Trophoblast cell (in vitro differentiated cells and primary cell): ENCODE data around the gene PCNX1.

Experiments used
- DNase-seq, 2 donors: peaks; one replicate each; pipeline ENCODE4 v3.0.0-alpha.2; 2016
- H2AFZ ChIP-seq: 2 replicates; pipeline ENCODE4 v1.6.1; 2013; ENCODE audit warnings: low read length, moderate library complexity, mild to moderate bottlenecking; ENCODE audit not compliant: insufficient read depth, poor library complexity
- H2AK5ac ChIP-seq: 2 replicates; pipeline ENCODE4 v1.6.1; 2013; ENCODE audit warnings: mild to moderate bottlenecking, low read length
- H2BK120ac ChIP-seq: 2 replicates; pipeline ENCODE4 v1.6.1; 2013; ENCODE audit warnings: low read length, mild to moderate bottlenecking, moderate library complexity; ENCODE audit not compliant: insufficient read depth, poor library complexity
- H2BK12ac ChIP-seq: 2 replicates; pipeline ENCODE4 v1.6.1; 2013; ENCODE audit warnings: mild to moderate bottlenecking, low read length, moderate library complexity
- H2BK5ac ChIP-seq: 2 replicates; pipeline ENCODE4 v1.6.1; 2013; ENCODE audit warnings: low read length, low read depth, moderate library complexity, mild to moderate bottlenecking; ENCODE audit not compliant: poor library complexity
- H3K14ac ChIP-seq: 2 replicates; pipeline ENCODE4 v1.6.1; 2013; ENCODE audit warnings: mild to moderate bottlenecking, low read length
- H3K18ac ChIP-seq: 2 replicates; pipeline ENCODE4 v1.6.1; 2013; ENCODE audit warnings: mild to moderate bottlenecking, low read length
- H3K23ac ChIP-seq: 2 replicates; pipeline ENCODE4 v1.6.1; 2013; ENCODE audit warnings: low read length
- H3K27ac ChIP-seq: 2 replicates; pipeline ENCODE4 v1.5.1; 2013; ENCODE audit warnings: low read depth, mild to moderate bottlenecking, inconsistent platforms, low read length, moderate library complexity
- H3K27me3 ChIP-seq: 2 replicates; pipeline ENCODE4 v1.6.1; 2013; ENCODE audit warnings: inconsistent platforms, mild to moderate bottlenecking, low read length, moderate library complexity; ENCODE audit not compliant: insufficient read depth
- H3K36me3 ChIP-seq, 2 experiments: 1 replicate in 1 of 2; 2 replicates in 1 of 2; pipeline ENCODE4 v1.6.1; 2013; ENCODE audit warnings: low read length in 2 of 2, mild to moderate bottlenecking in 2 of 2, moderate library complexity in 1 of 2; ENCODE audit not compliant: insufficient read depth in 2 of 2, control insufficient read depth in 1 of 2
- H3K4ac ChIP-seq: 2 replicates; pipeline ENCODE4 v1.6.1; 2013; ENCODE audit warnings: low read depth, mild to moderate bottlenecking, low read length, moderate library complexity
- H3K4me1 ChIP-seq, 2 experiments: 1 replicate in 1 of 2; 2 replicates in 1 of 2; pipeline ENCODE4 v1.6.1; 2013; ENCODE audit warnings: low read length in 2 of 2, mild to moderate bottlenecking in 2 of 2, moderate library complexity in 1 of 2; ENCODE audit not compliant: insufficient read depth in 2 of 2, control insufficient read depth in 1 of 2
- H3K4me2 ChIP-seq: 2 replicates; pipeline ENCODE4 v1.6.1; 2013; ENCODE audit warnings: inconsistent platforms, mild to moderate bottlenecking, low read length, moderate library complexity
- H3K4me3 ChIP-seq: 2 replicates; pipeline ENCODE4 v1.5.1; 2013; ENCODE audit warnings: mild to moderate bottlenecking, low read depth, low read length, inconsistent platforms
- H3K79me1 ChIP-seq: one replicate; pipeline ENCODE4 v1.6.1; 2013; ENCODE audit warnings: low read length
- H3K79me2 ChIP-seq: 2 replicates; pipeline ENCODE4 v1.6.1; 2013; ENCODE audit warnings: low read length, mild to moderate bottlenecking; ENCODE audit not compliant: control insufficient read depth, insufficient read depth, poor library complexity
- H3K9ac ChIP-seq: 2 replicates; pipeline ENCODE4 v1.6.1; 2013; ENCODE audit warnings: mild to moderate bottlenecking, low read length
- H3K9me3 ChIP-seq: 2 replicates; pipeline ENCODE4 v1.6.1; 2013; ENCODE audit warnings: low read depth, mild to moderate bottlenecking, control low read depth, inconsistent platforms, low read length; ENCODE audit not compliant: insufficient read depth
- H4K12ac ChIP-seq: 2 replicates; pipeline ENCODE4 v1.6.1; 2013; ENCODE audit warnings: low read depth, mild to moderate bottlenecking, low read length, moderate library complexity
- H4K8ac ChIP-seq: 2 replicates; pipeline ENCODE4 v1.6.1; 2013; ENCODE audit warnings: low read depth, mild to moderate bottlenecking, low read length, moderate library complexity
- H4K91ac ChIP-seq: one replicate; pipeline ENCODE4 v1.6.1; 2013; ENCODE audit warnings: low read depth, mild to moderate bottlenecking, low read length, moderate library complexity
- WGBS: extraction: QIAGEN DNeasy Blood & Tissue Kit; methylation state at CpG from one replicate; pipeline ENCODE4 v1.1.7; 2013; ENCODE audit warnings: missing lambda C conversion rate; ENCODE audit not compliant: insufficient read length, insufficient coverage; ENCODE audit errors: extremely low coverage; 5-methylcytosine and 5-hydroxymethylcytosine counted together

Gene PCNX1

GRCh38 chr14:70871001-70871400 lies 36.3 kb upstream of the PCNX1 start:
- Histone ChIP-seq H3K9me3 (peaks cover 5% of the 10 kb centered on the region), H4K91ac (no peak overlapping the region), H3K4me1 (peaks cover 11% of the 10 kb centered on the region in 2 experiments), H3K23ac (no peak overlapping the region), H3K79me1 (peaks cover 13% of the 10 kb centered on the region), H3K9ac (no peak overlapping the region), H2AK5ac (no peak overlapping the region), H2AFZ (no peak overlapping the region), H2BK120ac (no peak overlapping the region), H4K12ac (no peak overlapping the region), H3K14ac (no peak overlapping the region), H3K27me3 (no peaks in the 10 kb centered on the region), H3K79me2 (peaks cover 2% of the 10 kb centered on the region), H2BK12ac (no peak overlapping the region), H4K8ac (no peak overlapping the region), H3K27ac (no peak overlapping the region), H3K4ac (no peak overlapping the region), H3K36me3 (no peaks in the 10 kb centered on the region), H2BK5ac (no peak overlapping the region), H3K4me2 (no peak overlapping the region), H3K4me3 (no peak overlapping the region), H3K18ac (no peak overlapping the region)
- WGBS = no CpG with 5 or more reads among the region's 1 CpG
- DNase-seq = peak; percentile 47 to 84

- Histone ChIP-seq H3K18ac (peak overlapping the region; percentile 67), H3K27me3 (no peaks in the 10 kb centered on the region)
- no CpG with 5 or more reads among the region's 10 CpGs for WGBS
Observed at GRCh38 chr14:70871863-70872677, 35.2 kb upstream of the PCNX1 start.

GRCh38 chr14:70872678-70873020 lies 34.6 kb upstream of the PCNX1 start:
- Histone ChIP-seq H4K8ac (peak overlapping the region; percentile 66), H2BK120ac (peak overlapping the region; percentile 91), H3K4me1 (peaks cover 13 to 14% of the 10 kb centered on the region in 2 experiments), H3K36me3 (no peaks in the 10 kb centered on the region), H4K12ac (no peak overlapping the region), H3K4me3 (no peak overlapping the region), H3K79me2 (peaks cover 2% of the 10 kb centered on the region), H3K14ac (no peak overlapping the region), H3K4ac (no peak overlapping the region), H4K91ac (peak overlapping the region; percentile 83), H2BK5ac (peak overlapping the region; percentile 83), H3K27ac (peak overlapping the region; percentile 1), H3K79me1 (peaks cover 18% of the 10 kb centered on the region), H3K23ac (no peak overlapping the region), H3K9ac (no peak overlapping the region), H3K9me3 (peaks cover 5% of the 10 kb centered on the region), H3K18ac (no peak overlapping the region), H2AFZ (no peak overlapping the region), H3K4me2 (no peak overlapping the region), H2BK12ac (peak overlapping the region; percentile 25), H2AK5ac (no peak overlapping the region), H3K27me3 (no peaks in the 10 kb centered on the region)
- DNase-seq = peak; percentile 55 to 97
- no CpG with 5 or more reads among the region's 1 CpG for WGBS

More at GRCh38 chr14:70871863-70872677, 35.2 kb upstream of the PCNX1 start:
- Histone ChIP-seq H3K27ac (peak overlapping the region; percentile 7), H2AK5ac (peak overlapping the region; percentile 96), H3K9me3 (peaks cover 5% of the 10 kb centered on the region), H4K8ac (peak overlapping the region; percentile 66), H4K91ac (peak overlapping the region; percentile 83), H4K12ac (peak overlapping the region; percentile 56), H2AFZ (no peak overlapping the region), H3K79me1 (peaks cover 18% of the 10 kb centered on the region), H3K4me1 (peaks cover 13 to 14% of the 10 kb centered on the region in 2 experiments), H3K36me3 (no peaks in the 10 kb centered on the region), H2BK12ac (peak overlapping the region; percentile 95), H3K14ac (peak overlapping the region; percentile 72), H3K9ac (no peak overlapping the region), H3K79me2 (peaks cover 2% of the 10 kb centered on the region), H3K4ac (peak overlapping the region; percentile 29), H3K23ac (no peak overlapping the region), H2BK5ac (peak overlapping the region; percentile 83), H3K4me2 (no peak overlapping the region), H2BK120ac (peak overlapping the region; percentile 91), H3K4me3 (no peak overlapping the region)
- DNase-seq = no peak

GRCh38 chr14:70873627-70874026 lies 33.6 kb upstream of the PCNX1 start:
- Histone ChIP-seq H4K12ac (no peak overlapping the region), H3K14ac (peak overlapping the region; percentile 47), H3K9ac (no peak overlapping the region), H3K36me3 (no peaks in the 10 kb centered on the region), H3K27ac (no peak overlapping the region), H3K9me3 (peaks cover 5% of the 10 kb centered on the region), H2BK12ac (peak overlapping the region; percentile 53), H2BK5ac (peak overlapping the region; percentile 51), H2AFZ (peak overlapping the region; percentile 1), H2AK5ac (peak overlapping the region; percentile 64), H3K4me3 (no peak overlapping the region), H3K4me1 (peaks cover 13 to 14% of the 10 kb centered on the region in 2 experiments), H3K27me3 (no peaks in the 10 kb centered on the region), H3K18ac (peak overlapping the region; percentile 44), H3K23ac (no peak overlapping the region), H3K4ac (no peak overlapping the region), H4K91ac (peak overlapping the region; percentile 85), H4K8ac (no peak overlapping the region), H3K79me1 (peaks cover 18% of the 10 kb centered on the region), H3K79me2 (peaks cover 2% of the 10 kb centered on the region), H2BK120ac (peak overlapping the region; percentile 34), H3K4me2 (no peak overlapping the region)
- no CpG with 5 or more reads among the region's 4 CpGs for WGBS
- DNase-seq = no peak
